GM19193 (cell line): ENCODE measurements around the gene CC2D2A.

Source experiments
- POLR2A ChIP-seq: IDR thresholded peaks from 4 replicates; pipeline ENCODE4 v1.6.1; 2011; ENCODE audit not compliant: insufficient read depth, insufficient read length; ENCODE audit errors: extremely low read depth

The CC2D2A gene

DNA sequence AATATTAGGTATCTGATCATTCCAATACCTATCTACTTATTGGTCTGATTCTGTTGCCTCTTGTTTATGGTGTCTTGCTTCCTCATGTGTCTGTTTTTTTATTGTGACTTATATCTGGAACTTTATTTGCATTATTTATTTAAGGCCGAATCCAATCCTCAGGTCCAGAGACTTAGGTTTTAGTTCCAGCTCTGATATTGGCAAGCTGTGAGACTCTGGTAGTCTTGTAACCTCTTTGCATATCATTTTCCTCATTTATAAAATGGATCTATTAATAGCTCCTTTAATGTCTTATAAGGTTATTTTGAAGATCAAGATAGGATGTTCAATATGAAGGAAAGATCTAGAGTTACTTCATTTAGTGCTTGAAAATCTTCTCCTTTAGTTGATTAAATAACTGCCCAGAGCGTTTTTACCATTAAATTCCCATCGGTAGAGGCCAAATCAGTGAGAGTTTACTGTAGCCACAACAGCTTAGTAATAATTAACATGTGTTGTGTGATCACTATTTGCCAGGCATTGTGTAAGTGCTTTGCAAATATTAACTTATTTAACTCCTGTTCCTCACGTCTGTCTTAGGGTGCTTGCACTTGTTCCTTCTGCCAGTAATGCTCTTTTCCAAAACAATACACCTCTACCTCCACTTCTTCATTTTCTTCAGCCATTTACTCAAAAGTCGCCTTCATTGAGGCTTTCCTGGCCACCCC, 82.2 kb downstream of the CC2D2A start:
- no peak for TF ChIP-seq POLR2A

DNA sequence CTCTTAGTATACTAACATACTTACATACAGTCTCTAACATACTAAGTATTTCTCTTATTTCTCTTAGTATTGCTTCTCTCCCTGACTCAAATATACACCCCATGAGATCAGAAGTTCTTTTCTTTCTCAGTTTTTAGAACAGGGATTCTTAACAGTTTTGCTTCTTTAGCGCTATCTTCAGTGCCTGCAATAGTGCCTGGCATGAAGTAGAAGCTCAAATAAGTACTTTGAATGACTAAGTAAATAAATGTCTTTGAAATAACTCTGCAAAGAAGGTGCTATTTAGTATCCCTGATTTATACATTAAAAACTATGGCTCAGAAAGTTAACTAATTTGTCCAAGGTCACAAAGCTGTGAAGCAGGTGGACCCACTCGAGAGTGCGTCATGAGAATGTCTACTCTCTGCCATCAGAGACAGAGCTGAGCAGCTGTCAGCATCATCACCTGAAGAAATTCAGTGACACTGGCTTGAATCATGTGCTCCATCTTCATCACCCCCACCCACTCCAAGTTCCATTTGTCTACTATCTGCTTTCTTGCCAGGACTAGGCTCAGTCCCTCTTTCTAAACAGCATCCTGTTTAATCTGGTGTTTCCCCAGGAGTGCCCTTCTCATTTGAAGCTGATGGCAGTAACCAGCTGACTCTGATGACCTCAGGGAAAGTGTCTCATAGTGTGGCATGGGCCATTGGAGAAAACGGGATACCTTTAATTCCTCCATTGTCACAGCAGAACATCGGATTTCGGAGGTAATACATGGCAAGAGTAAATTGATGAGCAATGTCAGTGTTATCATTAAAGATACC, 83.1 kb downstream of the CC2D2A start:
- TF ChIP-seq POLR2A, result no peak

DNA sequence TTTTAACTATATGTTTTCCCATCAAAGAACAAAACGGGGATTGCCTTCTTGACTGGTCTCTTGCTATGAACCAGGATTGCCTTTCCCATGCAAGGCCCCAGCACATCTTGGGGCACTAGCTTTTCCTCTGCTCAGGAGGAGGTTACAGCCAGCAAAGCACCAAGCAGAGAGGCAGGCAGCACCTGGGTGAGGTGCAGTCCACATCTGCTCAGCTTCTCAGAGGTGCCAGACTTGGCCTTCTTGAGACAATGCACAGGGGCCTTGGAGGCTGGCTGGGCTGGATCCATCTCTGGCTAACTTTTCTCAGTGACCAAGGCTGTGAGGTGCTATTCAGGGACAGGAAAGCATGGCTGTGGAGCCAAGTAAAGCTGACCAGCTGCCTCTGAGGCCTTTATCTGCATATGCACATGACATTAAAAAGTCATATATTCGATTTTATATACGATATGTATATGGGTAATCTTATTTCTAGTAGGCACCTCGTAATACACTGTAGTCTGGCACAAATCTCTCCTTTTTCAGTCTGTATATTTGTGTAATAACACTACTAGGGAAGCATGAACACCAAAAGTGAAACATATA, 86.9 kb downstream of the CC2D2A start:
- TF ChIP-seq POLR2A, result no peak

DNA sequence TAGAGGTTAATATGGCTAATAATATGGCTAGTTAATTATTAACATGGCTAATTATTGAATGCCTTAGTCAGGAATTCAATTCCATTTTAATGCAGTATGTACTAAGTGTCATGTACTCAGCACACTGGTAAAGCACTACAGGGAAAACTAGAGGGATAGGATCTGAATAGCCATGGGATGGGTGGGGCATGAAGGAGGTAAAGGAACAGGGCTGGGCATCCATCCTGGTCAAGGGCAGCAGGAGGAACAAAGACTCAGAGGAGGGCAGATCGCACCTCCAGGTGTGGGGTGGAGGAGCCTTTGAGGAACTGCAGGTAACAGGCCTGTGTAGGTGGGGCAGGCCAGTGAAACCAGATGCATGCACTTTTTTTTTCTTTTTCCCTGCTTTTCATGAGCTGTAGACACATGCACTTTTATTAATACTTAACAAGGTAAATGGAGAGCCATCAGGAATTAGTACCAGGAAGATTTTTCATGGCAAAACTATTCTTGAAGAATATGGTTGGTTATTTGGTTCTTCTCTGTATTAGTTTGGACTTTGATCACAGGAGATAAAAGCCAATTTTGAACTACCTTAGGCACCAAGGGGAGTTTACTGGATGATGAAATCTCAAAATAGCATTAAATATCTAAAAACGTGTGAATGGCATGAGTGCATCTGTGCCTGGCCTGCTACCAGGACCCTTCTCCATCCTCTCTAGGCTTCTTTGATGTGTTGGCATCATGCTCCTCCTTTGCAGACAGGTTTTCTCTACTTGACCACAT, 88.3 kb downstream of the CC2D2A start:
- no peak for TF ChIP-seq POLR2A

DNA sequence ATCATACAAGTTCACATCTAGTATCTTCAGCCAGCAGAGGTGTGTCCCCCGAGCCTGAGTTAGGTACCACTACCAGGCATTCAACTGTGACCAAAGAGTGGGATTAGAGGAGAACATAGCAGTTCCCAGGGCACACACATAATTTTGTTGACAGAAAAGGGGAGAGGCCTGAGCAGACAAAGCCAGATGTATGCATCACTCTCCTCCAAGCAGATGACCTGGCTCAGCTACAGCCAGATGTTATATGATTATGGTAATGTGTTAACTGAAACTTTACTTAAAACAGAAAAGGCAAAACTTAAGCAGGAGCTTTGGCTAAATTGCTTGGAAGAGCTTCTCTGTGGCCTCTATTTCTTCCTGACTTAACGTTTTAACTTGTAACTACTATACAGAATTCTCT, 88.9 kb downstream of the CC2D2A start:
- TF ChIP-seq POLR2A, result no peak

DNA sequence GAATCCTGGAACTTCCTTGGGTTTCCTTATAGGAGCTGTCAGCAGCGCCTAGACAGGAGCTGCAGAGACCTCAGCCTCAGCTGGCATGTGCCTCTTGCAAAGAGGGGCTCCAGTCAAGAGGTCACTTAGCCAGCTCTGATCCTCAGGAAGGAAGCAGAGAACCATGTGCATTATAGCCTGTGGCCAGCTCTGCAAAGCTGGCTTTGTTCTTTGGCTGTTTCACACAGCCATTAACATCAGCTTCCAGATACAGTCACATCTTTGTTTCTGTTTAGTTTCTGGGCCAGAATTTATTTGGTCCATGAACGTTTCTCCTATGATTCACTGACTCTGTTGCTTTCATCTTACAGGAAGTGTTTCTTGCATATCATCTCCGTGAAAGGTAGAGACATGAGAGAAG, 92.4 kb downstream of the CC2D2A start:
- no peak for TF ChIP-seq POLR2A

DNA sequence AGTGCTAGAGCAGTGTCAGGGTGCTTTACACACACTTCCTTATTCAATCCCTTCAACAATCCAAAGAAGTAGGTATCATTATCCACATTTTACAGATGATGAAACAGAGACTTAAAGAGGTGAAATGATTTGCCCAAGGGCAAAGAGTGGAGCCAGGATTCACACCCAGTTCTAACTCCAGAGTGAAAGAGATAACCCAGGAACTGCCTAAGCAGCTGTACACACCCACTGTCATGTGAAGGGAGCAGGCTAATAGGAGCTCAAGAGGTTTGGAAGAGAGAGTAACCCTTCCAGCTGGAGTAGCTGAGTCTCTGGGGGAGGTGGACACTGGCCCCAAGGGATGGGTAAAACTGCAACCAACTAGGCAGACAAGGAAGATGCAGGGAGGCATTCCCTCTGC, 92.9 kb downstream of the CC2D2A start:
- no peak for TF ChIP-seq POLR2A

DNA sequence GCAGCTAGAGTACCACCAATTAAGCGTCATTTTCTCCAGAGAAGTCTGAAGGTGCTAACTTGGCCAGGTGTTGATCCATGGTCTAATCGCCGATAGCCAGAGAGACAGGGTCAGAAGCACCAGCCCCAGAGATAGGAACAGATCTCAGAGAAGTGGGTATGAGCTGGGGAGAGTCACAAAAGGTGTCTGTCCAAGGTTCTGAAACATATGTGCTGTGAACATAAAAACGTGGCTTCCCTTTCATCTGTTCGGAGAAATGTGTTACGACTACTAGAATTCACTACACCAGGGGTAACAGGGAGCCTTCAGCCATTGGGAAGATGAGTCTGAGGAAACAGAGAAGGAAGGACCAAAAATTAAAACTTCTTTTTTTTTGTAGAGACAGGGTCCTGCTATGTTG, 94.2 kb downstream of the CC2D2A start:
- TF ChIP-seq POLR2A, result no peak

DNA sequence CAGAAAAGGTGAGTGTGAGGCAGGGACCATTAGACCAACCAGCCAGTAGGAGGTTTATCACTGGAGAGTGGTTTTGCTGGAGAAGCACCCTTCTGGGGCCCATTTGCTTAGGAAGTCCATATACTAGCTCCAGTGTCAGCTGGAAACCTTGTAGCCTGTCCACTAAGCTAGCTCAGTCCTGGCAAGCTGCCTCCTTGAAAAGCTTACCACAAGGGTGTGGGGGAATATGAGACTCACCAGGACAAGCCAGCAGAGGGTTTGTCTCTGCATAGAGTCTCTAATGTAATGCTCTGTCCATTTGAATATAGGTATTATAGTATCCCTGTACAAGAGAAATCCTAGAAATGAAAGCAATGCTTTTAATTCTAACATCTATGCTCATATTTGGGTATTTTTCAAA, 99.1 kb downstream of the CC2D2A start:
- TF ChIP-seq POLR2A, result no peak

DNA sequence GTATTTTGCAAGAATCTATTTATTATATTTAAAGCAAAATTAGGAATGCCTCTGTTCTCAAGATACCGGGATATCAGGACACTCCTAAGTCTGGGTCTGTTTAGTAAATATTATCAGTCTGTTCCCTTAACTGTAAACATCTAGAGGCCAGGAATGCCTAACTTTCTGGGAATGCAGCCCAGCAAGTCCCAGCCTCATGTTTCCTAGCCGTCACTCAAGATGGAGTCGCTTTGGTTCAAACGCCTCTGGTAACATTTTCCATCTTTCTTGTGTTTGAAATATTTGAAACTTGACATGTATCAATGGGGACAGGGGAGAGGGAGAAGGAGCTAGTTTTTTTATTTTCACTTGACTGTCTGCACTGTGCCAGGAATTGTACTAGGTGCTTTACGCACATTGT, 100.1 kb downstream of the CC2D2A start:
- no peak for TF ChIP-seq POLR2A

DNA sequence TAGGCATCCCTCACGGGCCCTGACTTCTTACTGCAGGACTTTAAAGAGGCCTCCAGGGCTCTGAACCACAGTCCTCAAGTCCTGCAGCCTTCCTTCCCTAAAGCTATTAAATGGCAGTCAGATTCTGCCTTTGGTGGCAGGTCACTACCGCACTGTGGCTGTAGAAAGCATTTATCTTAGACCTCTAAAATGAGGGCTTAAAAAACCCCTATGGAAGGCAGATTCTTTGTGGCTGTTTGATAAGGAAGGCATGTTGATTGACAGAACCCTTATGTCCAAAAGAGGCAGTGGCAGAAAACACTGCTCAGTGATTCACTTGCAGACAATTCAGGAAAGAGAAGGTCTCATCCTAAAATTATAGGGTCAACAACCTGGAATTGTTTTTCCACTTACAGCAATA, 106.3 kb downstream of the CC2D2A start:
- no peak for TF ChIP-seq POLR2A

DNA sequence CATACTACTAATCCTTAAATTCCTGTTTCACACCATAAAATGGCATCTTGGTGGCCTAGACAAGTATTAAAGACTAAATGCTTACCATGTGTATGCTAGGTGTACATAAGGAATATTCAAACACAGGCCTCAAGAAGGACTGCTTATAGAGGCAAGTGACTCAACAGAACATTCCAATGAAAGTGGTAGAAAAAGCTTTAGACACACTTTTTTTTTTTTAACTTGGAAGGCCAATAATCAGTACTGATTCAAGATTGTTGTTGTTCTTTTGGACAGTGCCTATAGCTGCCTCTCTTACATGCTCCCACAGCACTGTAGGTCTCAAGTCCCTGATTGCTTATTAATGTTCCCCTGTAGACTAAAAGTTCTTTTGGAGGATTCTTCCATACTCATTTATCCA, 107.8 kb downstream of the CC2D2A start:
- no peak for TF ChIP-seq POLR2A

DNA sequence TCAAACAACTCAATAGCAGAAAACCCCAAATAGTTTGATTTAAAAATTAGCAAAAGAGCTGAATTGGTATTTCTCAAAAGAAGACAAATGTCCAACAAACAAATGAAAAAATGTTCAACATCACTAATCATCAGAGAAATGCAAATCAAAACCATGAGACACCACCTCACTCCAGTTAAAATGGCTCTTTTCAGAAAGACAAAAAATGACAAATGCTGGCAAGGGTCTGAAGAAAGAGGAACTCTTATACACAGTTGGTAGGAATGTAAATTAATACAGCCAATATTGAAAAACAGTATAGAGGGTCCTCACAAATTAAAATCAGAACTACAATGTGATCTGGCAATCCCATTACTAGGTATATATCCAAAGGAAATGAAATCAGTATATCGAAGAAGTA, 115.1 kb downstream of the CC2D2A start:
- no peak for TF ChIP-seq POLR2A

DNA sequence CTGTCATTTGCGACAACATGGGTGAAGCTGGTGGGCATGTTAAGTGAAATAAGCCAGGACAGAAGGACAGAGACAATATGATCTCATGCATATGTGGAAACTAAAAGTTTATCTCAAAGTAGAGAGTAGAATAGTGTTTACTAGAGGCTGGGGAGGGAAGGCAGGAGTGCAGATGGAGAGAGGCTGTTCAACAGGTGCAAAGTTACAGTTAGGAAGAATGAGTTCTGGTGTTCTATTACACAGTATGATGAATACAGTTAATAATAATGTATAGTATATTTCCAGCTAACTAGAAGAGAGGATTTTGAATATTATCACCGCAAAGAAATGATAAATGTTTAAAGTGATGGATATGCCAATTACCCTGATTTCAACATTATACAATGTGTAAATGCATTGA, 115.6 kb downstream of the CC2D2A start:
- TF ChIP-seq POLR2A, result no peak

DNA sequence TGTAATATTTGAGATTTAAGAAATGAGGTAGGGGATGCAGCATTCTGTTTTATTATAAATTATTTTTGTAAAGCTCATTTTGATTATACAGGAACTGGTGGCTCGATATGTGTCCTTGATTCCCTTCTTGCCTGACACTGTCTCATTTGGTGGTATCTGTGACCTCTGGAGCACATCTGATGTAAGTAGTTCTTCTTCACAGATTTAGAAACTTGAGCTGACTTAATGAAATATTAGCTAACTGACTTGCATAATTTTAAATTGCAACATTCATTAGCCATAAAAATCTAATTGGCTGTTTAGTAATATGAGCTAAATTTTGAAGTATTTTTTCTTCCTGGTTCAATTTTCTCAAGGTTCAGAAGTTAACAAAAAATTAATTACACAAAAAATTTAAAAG, 116.4 kb downstream of the CC2D2A start:
- TF ChIP-seq POLR2A, result no peak
